ENCODE results near the gene WFIKKN1. TPM values are rescaled to one million over a fixed set of nuclear protein-coding genes. Genes with fewer than 3 reads are reported as not detected.

The WFIKKN1 gene
- total RNA-seq, 2 experiments from 2014 or later: 0.25 TPM; not detected in 1

DNA sequence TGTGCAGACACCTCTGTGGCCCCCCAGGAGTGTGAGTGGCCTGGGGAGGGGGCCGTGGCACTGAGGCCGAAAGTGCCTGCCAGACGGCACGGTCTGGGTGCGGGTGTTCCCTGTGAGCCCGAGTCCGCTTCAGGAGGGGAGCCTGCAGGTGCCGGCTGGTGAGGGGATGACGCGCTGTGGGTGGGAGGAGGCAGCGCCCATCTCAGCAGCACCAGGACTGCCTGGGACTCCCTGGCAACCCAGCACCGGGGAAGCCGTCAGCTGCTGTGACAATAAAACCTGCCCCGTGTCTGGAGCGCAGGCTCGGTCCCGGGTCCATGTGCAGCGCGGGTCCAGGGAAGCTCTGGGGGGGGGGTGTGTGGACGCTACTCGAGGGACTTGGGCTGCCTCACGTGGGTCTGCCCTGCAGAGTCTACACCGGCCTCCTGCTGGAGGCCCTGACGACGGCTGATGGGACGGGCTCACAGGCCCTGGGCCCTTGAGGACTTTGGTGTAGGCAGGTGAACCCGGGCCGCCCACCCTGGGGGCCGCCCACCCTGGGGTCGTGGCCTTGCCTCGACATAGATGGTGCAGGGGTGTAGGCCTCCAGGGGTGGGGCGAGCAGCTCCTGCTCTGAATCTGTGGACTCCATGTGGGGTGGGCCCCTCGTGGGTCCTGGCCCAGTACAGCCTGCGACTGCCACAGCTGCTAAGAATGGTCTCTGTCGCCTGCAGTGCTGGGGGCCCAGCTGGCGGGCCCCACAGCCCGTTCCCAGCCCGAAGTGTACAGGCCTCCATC, 46.8 kb upstream of the WFIKKN1 start:
- CTCF ChIA-PET: no interaction called here

DNA sequence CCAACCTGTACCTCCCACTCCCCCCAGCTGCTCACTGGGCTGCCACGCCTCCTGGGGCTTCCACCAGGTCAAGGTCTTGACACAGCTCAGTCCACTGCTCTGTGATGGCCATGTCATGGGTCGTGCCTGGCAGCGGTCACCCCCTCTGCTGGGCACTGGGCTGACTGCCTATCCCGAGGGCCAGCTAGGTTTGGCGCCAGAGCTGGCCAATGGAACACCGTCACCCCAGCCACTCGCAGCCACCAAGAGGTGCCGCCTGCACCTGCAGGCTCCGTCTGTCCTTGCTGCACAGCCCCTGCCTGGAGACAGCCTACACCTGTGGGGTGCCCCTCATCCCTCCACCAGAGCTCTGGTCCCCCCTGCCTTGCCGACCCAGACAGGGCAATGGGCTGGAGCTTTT, 45.4 kb upstream of the WFIKKN1 start:
- Mint-ChIP-seq H3K27ac (no peak overlapping the region), H3K4me1 (ENCODE audit: low read depth) (peaks cover 4% of the 10 kb centered on the region), H3K36me3 (ENCODE audit: low read depth) (peaks cover 13% of the 10 kb centered on the region), H3K4me3 (no peak overlapping the region), H3K27me3 (no peaks in the 10 kb centered on the region), H3K9me3 (no peaks in the 10 kb centered on the region)
- intact Hi-C loops (cut with micrococcal nuclease): loop anchor here (10.0 kb wide), 1 partner anchor 79 kb away; the partner anchor contains the start of gene RHOT2
- ATAC-seq (no peak), DNase-seq (no peak)
- TF ChIP-seq, protein P1, sequence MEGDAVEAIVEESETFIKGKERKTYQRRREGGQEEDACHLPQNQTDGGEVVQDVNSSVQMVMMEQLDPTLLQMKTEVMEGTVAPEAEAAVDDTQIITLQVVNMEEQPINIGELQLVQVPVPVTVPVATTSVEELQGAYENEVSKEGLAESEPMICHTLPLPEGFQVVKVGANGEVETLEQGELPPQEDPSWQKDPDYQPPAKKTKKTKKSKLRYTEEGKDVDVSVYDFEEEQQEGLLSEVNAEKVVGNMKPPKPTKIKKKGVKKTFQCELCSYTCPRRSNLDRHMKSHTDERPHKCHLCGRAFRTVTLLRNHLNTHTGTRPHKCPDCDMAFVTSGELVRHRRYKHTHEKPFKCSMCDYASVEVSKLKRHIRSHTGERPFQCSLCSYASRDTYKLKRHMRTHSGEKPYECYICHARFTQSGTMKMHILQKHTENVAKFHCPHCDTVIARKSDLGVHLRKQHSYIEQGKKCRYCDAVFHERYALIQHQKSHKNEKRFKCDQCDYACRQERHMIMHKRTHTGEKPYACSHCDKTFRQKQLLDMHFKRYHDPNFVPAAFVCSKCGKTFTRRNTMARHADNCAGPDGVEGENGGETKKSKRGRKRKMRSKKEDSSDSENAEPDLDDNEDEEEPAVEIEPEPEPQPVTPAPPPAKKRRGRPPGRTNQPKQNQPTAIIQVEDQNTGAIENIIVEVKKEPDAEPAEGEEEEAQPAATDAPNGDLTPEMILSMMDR (IDR thresholded peaks at IDR 0.05): no peak
- ChIA-PET POLR2A (interaction anchor here (1.3 kb wide), 1 partner anchor 24 kb away, joined by 3 read pairs; no protein-coding TSS in a partner anchor), CTCF (no interaction called here)

More for the DNA sequence above, 46.8 kb upstream of the WFIKKN1 start:
- Mint-ChIP-seq H3K27ac (no peak overlapping the region), H3K36me3 (ENCODE audit: low read depth) (peaks cover 13% of the 10 kb centered on the region), H3K4me1 (ENCODE audit: low read depth) (peaks cover 5% of the 10 kb centered on the region), H3K4me3 (no peak overlapping the region), H3K27me3 (no peaks in the 10 kb centered on the region), H3K9me3 (no peaks in the 10 kb centered on the region)
- TF ChIP-seq, protein P1 (IDR thresholded peaks at IDR 0.05): no peak
- POLR2A ChIA-PET: interaction anchor here (1.0 kb wide), 1 partner anchor 57 kb away, joined by 3 read pairs; the partner anchor contains the start of gene CAPN15
- no peak for ATAC-seq
- DNase-seq: no peak
- intact Hi-C loops (cut with micrococcal nuclease): loop anchor here (10.0 kb wide), 1 partner anchor 81 kb away; the partner anchor contains the start of gene RHOT2

DNA sequence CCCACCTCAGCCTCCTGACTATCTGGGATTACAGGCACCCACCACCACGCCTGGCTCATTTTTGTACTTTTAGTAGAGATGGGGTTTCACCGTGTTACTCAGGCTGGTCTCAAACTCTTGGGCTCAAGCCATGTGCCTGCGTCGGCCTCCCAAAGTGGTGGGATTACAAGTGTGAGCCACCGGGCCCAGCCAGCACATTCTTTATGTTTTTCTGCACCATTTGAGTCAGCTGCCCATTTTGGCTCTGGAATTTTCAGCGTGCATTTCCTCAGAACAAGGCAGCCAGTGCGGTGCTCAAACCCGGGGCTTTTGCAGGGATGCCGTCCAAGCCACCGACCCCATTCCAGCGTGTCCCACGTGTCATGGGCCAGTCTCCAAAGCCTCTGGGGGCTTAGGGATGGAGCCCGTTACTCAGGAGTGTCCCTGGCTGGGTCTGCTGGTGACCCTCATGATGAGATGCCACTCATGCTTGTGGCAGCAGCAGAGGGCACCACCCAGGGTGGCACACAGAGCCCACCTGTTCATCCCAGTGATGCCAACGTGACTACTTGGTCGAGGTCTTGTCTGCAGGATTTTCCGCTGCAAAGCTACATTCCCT, 44.6 kb upstream of the WFIKKN1 start:
- no peaks in the 10 kb centered on the region for H3K9me3 Mint-ChIP-seq
- POLR2A ChIA-PET: interaction anchor here (1.3 to 1.4 kb wide), 2 partner anchors 15 to 23 kb away, joined by 3 to 4 read pairs; no protein-coding TSS in a partner anchor
- H3K4me1 Mint-ChIP-seq (ENCODE audit: low read depth): peaks cover 10% of the 10 kb centered on the region
- no peaks in the 10 kb centered on the region for H3K27me3 Mint-ChIP-seq
- TF ChIP-seq, protein P1 (IDR thresholded peaks at IDR 0.05): no peak
- CTCF ChIA-PET: no interaction called here
- H3K36me3 Mint-ChIP-seq (ENCODE audit: low read depth): peaks cover 13% of the 10 kb centered on the region
- H3K4me3 Mint-ChIP-seq: no peak overlapping the region
- intact Hi-C loops (cut with micrococcal nuclease): loop anchor here (10.0 kb wide), 1 partner anchor 79 kb away; the partner anchor contains the start of gene RHOT2
- no peak overlapping the region for H3K27ac Mint-ChIP-seq
- DNase-seq: no peak
- ATAC-seq: no peak

DNA sequence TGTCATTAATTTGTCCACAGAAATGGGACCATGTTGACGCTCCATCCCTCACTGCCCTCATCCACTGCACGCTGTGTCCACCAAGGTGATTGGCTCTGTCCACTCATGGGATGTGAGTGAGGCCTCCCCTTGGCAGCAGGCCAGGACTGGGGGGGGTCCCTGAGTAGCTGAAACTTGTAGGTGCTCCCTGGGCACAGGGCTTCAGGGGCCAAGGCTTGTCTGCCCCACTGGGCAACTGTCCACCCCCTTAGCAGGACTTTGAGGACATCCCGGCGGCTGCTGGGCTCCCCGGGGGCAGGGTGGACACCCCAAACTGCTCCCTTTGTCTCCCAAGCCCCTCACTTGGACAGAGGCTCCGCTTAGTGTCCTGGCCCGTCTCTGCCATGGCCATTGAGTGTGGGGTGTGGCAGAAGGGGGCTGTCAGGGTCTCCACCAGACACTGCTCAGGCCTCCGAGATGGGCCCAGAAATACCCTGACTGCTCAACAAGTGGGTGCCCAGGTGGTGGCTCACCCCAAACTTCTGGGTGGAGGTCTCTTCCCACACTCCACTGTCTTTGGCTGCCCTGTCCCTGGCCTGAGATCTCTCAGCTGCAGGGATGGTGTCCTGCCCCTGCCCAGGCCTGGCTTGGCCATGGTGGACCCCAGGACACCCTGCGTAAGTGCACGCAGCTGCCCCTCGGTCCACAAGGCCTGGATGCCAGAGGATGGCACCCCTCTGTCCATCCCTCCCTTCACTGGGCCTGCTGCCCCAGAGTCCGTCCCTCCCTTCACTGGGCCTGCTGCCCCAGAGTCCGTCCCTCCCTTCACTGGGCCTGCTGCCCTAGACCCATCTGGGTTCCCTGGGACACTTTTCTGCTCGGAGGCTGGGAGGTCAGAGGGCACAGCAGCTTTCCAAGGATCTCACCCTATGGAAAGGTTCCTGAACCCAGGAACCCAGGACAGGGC, 43.9 kb upstream of the WFIKKN1 start:
- no peaks in the 10 kb centered on the region for H3K27me3 Mint-ChIP-seq
- TF ChIP-seq, protein P1 (IDR thresholded peaks at IDR 0.05): no peak
- DNase-seq (no peak), ATAC-seq (no peak)
- ChIA-PET POLR2A (interaction anchor here (1.1 to 1.9 kb wide), 6 partner anchors 12 to 109 kb away, joined by 3 to 8 read pairs (median 4); partner anchors contain the start of gene METTL26), CTCF (no interaction called here)
- peaks cover 13% of the 10 kb centered on the region for H3K36me3 Mint-ChIP-seq (ENCODE audit: low read depth)
- H3K27ac Mint-ChIP-seq: peak overlapping the region; percentile 98
- H3K4me1 Mint-ChIP-seq (ENCODE audit: low read depth): peaks cover 12% of the 10 kb centered on the region
- peak overlapping the region; percentile 83 for H3K4me3 Mint-ChIP-seq
- H3K9me3 Mint-ChIP-seq: no peaks in the 10 kb centered on the region
- intact Hi-C loops (cut with micrococcal nuclease): loop anchor here (10.0 kb wide), 1 partner anchor 78 kb away; the partner anchor contains the start of gene RHOT2
